Body of pancreas (tissue), 4 donors: ENCODE results near the gene RHBDD2. TPM values are rescaled to one million over a fixed set of nuclear protein-coding genes. Genes with fewer than 3 reads are reported as not detected.
"Not testable (repeated sequence)": the region's sequence is repeated elsewhere in the genome, so short reads cannot be mapped to it uniquely, and the experiment has no call there.

ENCODE experiments used
- ATAC-seq: fragments of 150-250 bp; one replicate; pipeline ENCODE4 v1.9.1; 2016
- DNase-seq, 4 donors: peaks; one replicate each; pipeline ENCODE4 v3.0.0-alpha.2; 2019
- H3K27ac ChIP-seq, 4 donors: fragments of 200-600 bp; sonication (generic); 1 replicate in 3 of 4; 2 replicates in 1 of 4; pipeline versions ENCODE4 v1.5.1 to v1.6.1; 2016 to 2019; ENCODE audit warnings: mild to moderate bottlenecking in 1 of 4, mixed read lengths in 1 of 4, moderate library complexity in 1 of 4
- H3K27me3 ChIP-seq, 2 donors: fragments of 200-600 bp; sonication (generic); one replicate each; pipeline ENCODE4 v1.6.0; 2016; ENCODE audit warnings: mild to moderate bottlenecking in 1 of 2
- H3K36me3 ChIP-seq, 2 donors: fragments of 200-600 bp; sonication (generic); replicated peaks in 1 of 2; 2 replicates each; pipeline ENCODE4 v1.5.1; 2016; ENCODE audit warnings: low read depth in 2 of 2; ENCODE audit not compliant: insufficient read depth in 1 of 2
- H3K4me1 ChIP-seq: fragments of 200-600 bp; sonication (generic); one replicate; pipeline ENCODE4 v1.6.0; 2016
- H3K4me3 ChIP-seq, 2 donors: fragments of 200-600 bp; sonication (generic); 1 replicate in 1 of 2; 2 replicates in 1 of 2; pipeline ENCODE4 v1.5.1; 2016 to 2019
- H3K9me3 ChIP-seq, 3 donors: fragments of 200-600 bp; sonication (generic); 1 replicate in 2 of 3; 2 replicates in 1 of 3; pipeline ENCODE4 v1.5.1; 2016
- CTCF ChIP-seq, 7 experiments: fragments of 450-650 bp in 4 of 7; fragments of 200-600 bp in 3 of 7; sonication (generic) in 3 of 7; IDR thresholded peaks; one replicate each; pipeline ENCODE4 v1.5.1; 2016 to 2019; ENCODE audit warnings: antibody characterized with exemption in 7 of 7
- POLR2A ChIP-seq, 3 donors: fragments of 450-650 bp; IDR thresholded peaks; one replicate each; pipeline ENCODE4 v1.6.1; 2016; ENCODE audit warnings: antibody characterized with exemption in 3 of 3, mild to moderate bottlenecking in 2 of 3
- WGBS, 2 donors: methylation state at CpG; one replicate each; pipeline ENCODE4 v1.1.5; 2017; 5-methylcytosine and 5-hydroxymethylcytosine counted together
- intact Hi-C: fragments of 100-400 bp; cut with DNase I; formaldehyde crosslinking; loops from one replicate; pipeline ENCODE4 v1.15.1; 2023
- total RNA-seq, 2 donors: library from RNA; depleted of rRNA; stranded (reverse); fragments of >200 nt; gene quantifications; one replicate each; pipeline ENCODE4 v1.1.0, GENCODE V29; 2016

Gene RHBDD2
- total RNA-seq, 2 donors from 2014 or later: 18.7 to 41.2 TPM

DNA sequence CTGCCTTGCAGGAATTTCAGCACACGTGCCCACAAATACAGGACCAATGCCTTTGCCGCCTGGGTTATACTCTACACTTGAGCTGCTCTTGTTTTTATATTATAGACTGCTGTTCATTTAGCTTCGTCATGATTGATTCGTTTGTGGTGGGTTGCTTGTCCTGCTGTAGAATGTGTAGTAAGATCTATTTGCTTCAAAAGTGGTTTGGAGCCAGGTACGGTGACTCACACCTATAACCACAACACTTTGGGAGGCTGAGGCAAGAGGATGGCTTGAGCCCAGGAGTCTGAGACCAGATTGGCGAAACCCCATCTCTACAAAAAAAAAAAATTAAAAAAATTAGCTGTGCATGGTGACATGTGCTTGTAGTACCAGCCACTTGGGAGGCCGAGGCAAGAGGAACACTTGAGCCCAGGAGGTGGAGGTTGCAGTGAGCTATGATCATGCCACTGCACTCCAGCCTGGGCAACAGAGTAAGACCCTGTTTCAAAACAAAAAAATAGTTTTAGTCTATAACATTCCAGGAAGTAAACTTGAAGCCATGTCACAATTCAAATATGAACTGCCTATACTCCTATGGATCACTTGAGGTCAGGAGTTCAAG, 9.0 kb upstream of the RHBDD2 start:
- Histone ChIP-seq H3K27ac (no peak overlapping the region), H3K4me1 (peaks cover 7% of the 10 kb centered on the region), H3K9me3 (no peaks in the 10 kb centered on the region), H3K36me3 (no peaks in the 10 kb centered on the region), H3K4me3 (no peak overlapping the region), H3K27me3 (no peaks in the 10 kb centered on the region)
- ATAC-seq: no peak
- WGBS, 2 donors: 65 to 72% methylated on average over 7 of the region's 7 CpGs
- TF ChIP-seq CTCF (IDR thresholded peaks at IDR 0.05) (no peak), POLR2A (IDR thresholded peaks at IDR 0.05) (no peak)
- no peak for DNase-seq
- intact Hi-C loops: loop anchor here (5.0 kb wide), 1 partner anchor 147 kb away; no protein-coding TSS in a partner anchor

DNA sequence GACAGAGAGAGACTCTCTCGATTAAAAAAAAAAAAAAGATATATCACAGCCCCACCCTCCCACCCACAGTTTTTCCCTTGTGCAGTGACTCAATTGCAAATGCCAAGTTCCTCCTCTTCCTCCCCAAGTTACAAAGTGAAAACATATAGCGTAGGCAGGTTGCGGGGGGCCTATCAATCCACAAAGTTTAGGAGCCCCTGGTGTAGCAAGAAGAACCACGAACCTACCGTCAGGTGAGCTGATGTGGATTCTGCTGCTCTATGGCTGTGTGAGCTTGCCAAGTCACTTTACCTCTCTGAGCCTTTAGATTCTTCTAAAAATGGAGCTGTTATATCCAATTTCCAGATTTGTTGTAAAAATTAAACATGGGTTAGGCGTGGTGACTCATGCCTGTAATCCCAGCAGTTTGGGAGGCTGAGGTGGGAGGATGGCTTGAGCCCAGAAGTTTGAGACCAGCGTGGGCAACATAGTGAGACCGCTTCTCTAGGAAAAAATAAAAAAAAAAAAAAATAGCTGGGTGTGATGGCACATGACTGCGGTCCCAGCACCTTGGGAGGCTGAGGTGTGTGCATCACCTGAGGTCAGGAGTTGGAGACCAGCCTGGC, 8.2 kb upstream of the RHBDD2 start:
- Histone ChIP-seq H3K9me3 (no peaks in the 10 kb centered on the region), H3K4me3 (no peak overlapping the region), H3K36me3 (no peaks in the 10 kb centered on the region), H3K27me3 (no peaks in the 10 kb centered on the region), H3K27ac (no peak overlapping the region), H3K4me1 (peaks cover 7% of the 10 kb centered on the region)
- ATAC-seq: no peak
- 76 to 77% methylated on average over 9 of the region's 9 CpGs for WGBS, 2 donors
- intact Hi-C loops: no loop called here
- DNase-seq: no peak
- no peak for TF ChIP-seq CTCF (IDR thresholded peaks at IDR 0.05)
- TF ChIP-seq POLR2A (IDR thresholded peaks at IDR 0.05): no peak

DNA sequence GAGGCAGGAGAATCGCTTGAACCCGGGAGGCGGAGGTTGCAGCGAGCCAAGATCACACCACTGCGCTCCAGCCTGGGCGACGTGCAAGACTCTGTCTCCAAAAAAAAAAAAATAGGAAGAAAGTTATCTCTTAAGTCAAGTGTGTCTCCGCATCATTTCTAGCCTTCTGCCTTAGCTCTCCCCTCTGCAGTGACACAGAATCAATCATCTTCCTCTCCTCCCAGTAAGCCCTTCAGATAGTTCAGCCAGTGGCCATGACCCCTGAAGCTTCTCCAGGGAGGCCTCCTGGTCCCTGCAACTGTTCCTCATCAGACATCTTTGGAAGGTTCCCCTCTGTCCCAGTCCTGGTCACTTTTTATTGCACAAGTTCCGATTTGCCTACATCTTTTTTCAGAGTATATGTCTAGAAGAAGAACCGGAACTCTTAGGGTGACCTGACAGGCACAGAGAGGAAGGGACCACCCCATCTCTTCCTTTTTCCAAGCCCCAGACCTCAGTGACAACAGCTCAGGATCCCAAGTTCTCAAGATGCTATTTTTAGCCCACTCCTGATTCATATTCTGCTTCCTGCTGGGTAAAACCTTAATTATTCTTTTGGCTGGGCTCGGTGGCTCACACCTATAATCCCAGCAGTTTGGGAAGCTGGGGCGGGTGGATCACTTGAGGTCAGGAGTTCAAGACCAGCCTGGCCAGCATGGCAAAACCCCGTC, 6.6 kb upstream of the RHBDD2 start:
- no peaks in the 10 kb centered on the region for H3K27me3 ChIP-seq
- intact Hi-C loops: no loop called here
- H3K9me3 ChIP-seq: no peaks in the 10 kb centered on the region
- H3K27ac ChIP-seq: peak overlapping the region in 2 of 4 donors; percentile 10 to 40
- no peak for TF ChIP-seq POLR2A (IDR thresholded peaks at IDR 0.05)
- no peak for TF ChIP-seq CTCF (IDR thresholded peaks at IDR 0.05)
- peak; percentile 56 for ATAC-seq
- H3K4me3 ChIP-seq: no peak overlapping the region
- DNase-seq: peak in 1 of 4 donors; percentile 49
- no peaks in the 10 kb centered on the region for H3K36me3 ChIP-seq
- 56 to 77% methylated on average over 13 of the region's 13 CpGs for WGBS, 2 donors
- H3K4me1 ChIP-seq: no peaks in the 10 kb centered on the region

DNA sequence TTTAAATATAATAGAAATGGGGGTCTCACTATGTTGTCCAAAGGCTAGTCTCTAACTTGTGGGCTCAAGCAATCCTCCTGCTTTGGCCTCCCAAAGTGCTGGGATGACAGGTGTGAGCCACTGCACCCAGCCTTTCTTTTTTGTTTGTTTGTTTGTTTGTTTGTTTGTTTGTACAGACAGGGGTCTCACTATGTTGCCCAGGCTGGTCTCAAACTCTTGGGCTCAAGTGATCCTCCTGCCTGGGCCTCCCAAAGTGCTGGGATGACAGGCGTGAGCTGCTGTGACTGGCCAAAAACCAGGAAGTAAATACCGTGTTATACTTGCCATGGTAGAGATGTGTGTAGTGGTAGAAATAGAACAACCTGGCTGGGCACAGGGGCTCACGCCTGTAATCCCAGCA, 4.7 kb upstream of the RHBDD2 start:
- H3K36me3 ChIP-seq, H3K27me3 ChIP-seq, ATAC-seq, intact Hi-C loops, H3K4me1 ChIP-seq, H3K4me3 ChIP-seq, H3K9me3 ChIP-seq, DNase-seq, H3K27ac ChIP-seq: not testable (repeated sequence)
- WGBS, 2 donors: 89 to 93% methylated on average over 3 of the region's 3 CpGs
